Mesendoderm (in vitro differentiated cells): ENCODE measurements around the gene DTNB.

Experiments
- DNase-seq: peaks from one replicate; pipeline ENCODE4 v3.0.0; 2013
- H2AK5ac ChIP-seq: 2 replicates; pipeline ENCODE4 v1.6.1; 2013; ENCODE audit warnings: low read length, inconsistent platforms
- H2BK120ac ChIP-seq: 2 replicates; pipeline ENCODE4 v1.6.1; 2013; ENCODE audit warnings: low read depth, mild to moderate bottlenecking, low read length, moderate library complexity, mixed read lengths
- H2BK15ac ChIP-seq: replicated peaks from 2 replicates; pipeline ENCODE4 v1.6.1; 2013; ENCODE audit warnings: low read depth, mild to moderate bottlenecking, moderate library complexity
- H2BK5ac ChIP-seq: 2 replicates; pipeline ENCODE4 v1.6.1; 2013; ENCODE audit warnings: low read length, inconsistent platforms
- H3K18ac ChIP-seq: 2 replicates; pipeline ENCODE4 v1.6.1; 2013; ENCODE audit warnings: mild to moderate bottlenecking, low read length, mixed read lengths
- H3K23ac ChIP-seq: one replicate; pipeline ENCODE4 v1.6.1; 2013; ENCODE audit warnings: low read length
- H3K27ac ChIP-seq: 2 replicates; pipeline ENCODE4 v1.5.1; 2013; ENCODE audit warnings: low read depth, mild to moderate bottlenecking, inconsistent platforms, low read length, moderate library complexity
- H3K27me3 ChIP-seq: 2 replicates; pipeline ENCODE4 v1.6.1; 2013; ENCODE audit warnings: low read length, control low read depth, mild to moderate bottlenecking, inconsistent platforms; ENCODE audit not compliant: insufficient read depth, poor library complexity
- H3K36me3 ChIP-seq: 2 replicates; pipeline ENCODE4 v1.6.1; 2013; ENCODE audit warnings: low read length, inconsistent platforms; ENCODE audit not compliant: control insufficient read depth, insufficient read depth
- H3K4ac ChIP-seq: one replicate; pipeline ENCODE4 v1.6.1; 2013; ENCODE audit warnings: low read depth, mild to moderate bottlenecking, low read length, moderate library complexity
- H3K4me1 ChIP-seq: 2 replicates; pipeline ENCODE4 v1.6.1; 2013; ENCODE audit warnings: low read depth, low read length, inconsistent platforms; ENCODE audit not compliant: control insufficient read depth
- H3K4me2 ChIP-seq: 2 replicates; pipeline ENCODE4 v1.6.1; 2013; ENCODE audit warnings: low read length
- H3K4me3 ChIP-seq: 2 replicates; pipeline ENCODE4 v1.5.1; 2013; ENCODE audit warnings: mild to moderate bottlenecking, low read length
- H3K56ac ChIP-seq: one replicate; pipeline ENCODE4 v1.6.1; 2013; ENCODE audit warnings: low read length
- H3K79me1 ChIP-seq: 2 replicates; pipeline ENCODE4 v1.6.1; 2013; ENCODE audit warnings: low read length, inconsistent platforms
- H3K79me2 ChIP-seq: 2 replicates; pipeline ENCODE4 v1.6.1; 2013; ENCODE audit warnings: mild to moderate bottlenecking, low read length; ENCODE audit not compliant: control insufficient read depth, insufficient read depth
- H3K9ac ChIP-seq: 2 replicates; pipeline ENCODE4 v1.6.1; 2013; ENCODE audit warnings: low read length, inconsistent platforms
- H4K5ac ChIP-seq: one replicate; pipeline ENCODE4 v1.6.1; 2013; ENCODE audit warnings: low read length
- H4K8ac ChIP-seq: one replicate; pipeline ENCODE4 v1.6.1; 2013; ENCODE audit warnings: low read depth, mild to moderate bottlenecking, control low read depth, low read length, moderate library complexity
- WGBS: extraction: QIAGEN DNeasy Blood & Tissue Kit; methylation state at CpG from one replicate; pipeline ENCODE4 v1.1.7; 2013; ENCODE audit warnings: low lambda C conversion rate, missing lambda C conversion rate; ENCODE audit not compliant: insufficient coverage; ENCODE audit errors: extremely low coverage; 5-methylcytosine and 5-hydroxymethylcytosine counted together

Gene DTNB

GRCh38 chr2:25386971-25387875, 286.2 kb downstream of the DTNB start:
- no peak overlapping the region for H2AK5ac ChIP-seq
- no peaks in the 10 kb centered on the region for H3K79me2 ChIP-seq
- no peak overlapping the region for H2BK5ac ChIP-seq
- no peak overlapping the region for H3K23ac ChIP-seq
- H3K36me3 ChIP-seq, result no peaks in the 10 kb centered on the region
- H3K18ac ChIP-seq, result no peak overlapping the region
- no peak overlapping the region for H3K9ac ChIP-seq
- H3K4ac ChIP-seq, result no peak overlapping the region
- H2BK120ac ChIP-seq, result no peak overlapping the region
- H2BK15ac ChIP-seq, result no peak overlapping the region
- H3K4me1 ChIP-seq, result peaks cover 4% of the 10 kb centered on the region
- WGBS, result no CpG with 5 or more reads among the region's 19 CpGs
- no peak overlapping the region for H4K8ac ChIP-seq
- no peaks in the 10 kb centered on the region for H3K79me1 ChIP-seq
- no peak overlapping the region for H3K4me2 ChIP-seq
- no peak overlapping the region for H4K5ac ChIP-seq
- no peaks in the 10 kb centered on the region for H3K27me3 ChIP-seq
- H3K4me3 ChIP-seq, result no peak overlapping the region
- no peak overlapping the region for H3K56ac ChIP-seq
- H3K27ac ChIP-seq, result no peak overlapping the region
- DNase-seq, result no peak

GRCh38 chr2:25385910-25386309, 287.5 kb downstream of the DTNB start:
- H3K4me2 ChIP-seq, result no peak overlapping the region
- no peak overlapping the region for H4K8ac ChIP-seq
- H3K4ac ChIP-seq, result no peak overlapping the region
- H3K4me3 ChIP-seq, result no peak overlapping the region
- no peak overlapping the region for H2BK120ac ChIP-seq
- H3K27me3 ChIP-seq, result no peaks in the 10 kb centered on the region
- H3K23ac ChIP-seq, result no peak overlapping the region
- H3K56ac ChIP-seq, result no peak overlapping the region
- no peaks in the 10 kb centered on the region for H3K36me3 ChIP-seq
- H3K9ac ChIP-seq, result no peak overlapping the region
- no peak for DNase-seq
- no peaks in the 10 kb centered on the region for H3K79me2 ChIP-seq
- H2AK5ac ChIP-seq, result no peak overlapping the region
- no peak overlapping the region for H4K5ac ChIP-seq
- H3K79me1 ChIP-seq, result no peaks in the 10 kb centered on the region
- no peak overlapping the region for H3K27ac ChIP-seq
- H3K18ac ChIP-seq, result no peak overlapping the region
- H2BK15ac ChIP-seq, result no peak overlapping the region
- no peak overlapping the region for H2BK5ac ChIP-seq
- H3K4me1 ChIP-seq, result peaks cover 4% of the 10 kb centered on the region
- WGBS, result no CpG with 5 or more reads among the region's 8 CpGs

- WGBS, result no CpG with 5 or more reads among the region's 9 CpGs
Measured at GRCh38 chr2:25383806-25384205, 289.6 kb downstream of the DTNB start.

GRCh38 chr2:25381502-25381901, 291.9 kb downstream of the DTNB start:
- no peaks in the 10 kb centered on the region for H3K79me2 ChIP-seq
- no peak overlapping the region for H3K27ac ChIP-seq
- H2BK120ac ChIP-seq, result no peak overlapping the region
- H2BK5ac ChIP-seq, result no peak overlapping the region
- H3K36me3 ChIP-seq, result no peaks in the 10 kb centered on the region
- H2AK5ac ChIP-seq, result no peak overlapping the region
- no peak overlapping the region for H3K56ac ChIP-seq
- no peak overlapping the region for H3K18ac ChIP-seq
- no peak for DNase-seq
- H4K8ac ChIP-seq, result no peak overlapping the region
- H3K9ac ChIP-seq, result no peak overlapping the region
- no CpG with 5 or more reads among the region's 7 CpGs for WGBS
- no peaks in the 10 kb centered on the region for H3K79me1 ChIP-seq
- no peaks in the 10 kb centered on the region for H3K27me3 ChIP-seq
- no peak overlapping the region for H2BK15ac ChIP-seq
- peaks cover 2% of the 10 kb centered on the region for H3K4me1 ChIP-seq
- H3K4me2 ChIP-seq, result no peak overlapping the region
- H3K4ac ChIP-seq, result no peak overlapping the region
- no peak overlapping the region for H3K23ac ChIP-seq
- no peak overlapping the region for H4K5ac ChIP-seq
- no peak overlapping the region for H3K4me3 ChIP-seq

More at GRCh38 chr2:25383806-25384205, 289.6 kb downstream of the DTNB start:
- Histone ChIP-seq H3K4ac (no peak overlapping the region), H2BK120ac (no peak overlapping the region), H3K27me3 (no peaks in the 10 kb centered on the region), H2BK15ac (no peak overlapping the region), H3K18ac (no peak overlapping the region), H3K36me3 (no peaks in the 10 kb centered on the region), H4K8ac (no peak overlapping the region), H3K4me2 (no peak overlapping the region), H3K79me2 (no peaks in the 10 kb centered on the region), H3K9ac (no peak overlapping the region), H2BK5ac (no peak overlapping the region), H3K4me1 (peaks cover 4% of the 10 kb centered on the region), H3K56ac (no peak overlapping the region), H3K4me3 (no peak overlapping the region), H3K79me1 (no peaks in the 10 kb centered on the region), H3K23ac (no peak overlapping the region), H3K27ac (no peak overlapping the region), H4K5ac (no peak overlapping the region), H2AK5ac (no peak overlapping the region)
- DNase-seq, result no peak

- Histone ChIP-seq H3K27ac (no peak overlapping the region), H4K5ac (no peak overlapping the region), H2BK5ac (no peak overlapping the region), H2BK120ac (no peak overlapping the region), H3K23ac (no peak overlapping the region), H3K56ac (no peak overlapping the region), H3K79me2 (no peaks in the 10 kb centered on the region), H3K9ac (no peak overlapping the region), H3K4me1 (peaks cover 4% of the 10 kb centered on the region), H3K4me2 (no peak overlapping the region), H3K79me1 (no peaks in the 10 kb centered on the region), H3K27me3 (no peaks in the 10 kb centered on the region), H3K36me3 (no peaks in the 10 kb centered on the region), H3K4me3 (no peak overlapping the region), H2BK15ac (no peak overlapping the region), H3K4ac (no peak overlapping the region), H4K8ac (no peak overlapping the region), H2AK5ac (no peak overlapping the region), H3K18ac (no peak overlapping the region)
- WGBS, result no CpG with 5 or more reads among the region's 12 CpGs
- no peak for DNase-seq
Measured at GRCh38 chr2:25380586-25381375, 292.6 kb downstream of the DTNB start.
